Non-pigmented ciliary epithelial cell (primary cell): ENCODE results near the gene BASP1.
"Not testable (repeated sequence)": the region's sequence is repeated elsewhere in the genome, so short reads cannot be mapped to it uniquely, and the experiment has no call there.

Experiments used
- DNase-seq: peaks from one replicate; pipeline ENCODE4 v3.0.0-alpha.2; 2010; ENCODE audit warnings: low read depth

The BASP1 gene

DNA sequence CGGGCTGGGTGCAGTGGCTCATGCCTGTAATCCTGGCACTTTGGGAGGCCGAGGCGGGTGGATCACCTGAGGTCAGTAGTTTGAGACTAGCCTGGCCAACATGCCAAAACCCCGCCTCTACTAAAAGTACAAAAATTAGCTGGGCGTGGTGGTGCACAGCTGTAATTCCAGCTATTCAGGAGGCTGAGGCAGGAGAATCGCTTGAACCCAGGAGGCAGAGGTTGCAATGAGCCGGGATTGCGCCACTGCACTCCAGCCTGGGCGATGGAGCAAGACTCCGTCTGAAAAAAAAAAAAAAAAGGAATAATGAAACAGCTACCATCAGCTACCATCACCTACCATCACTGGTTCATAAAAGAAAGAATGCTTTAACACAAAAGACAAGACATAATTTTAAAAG lies 25.9 kb upstream of the BASP1 start:
- not testable (repeated sequence) for DNase-seq

- no peak for DNase-seq
Measured at GRCh38 chr5:17192191-17192590, 25.2 kb upstream of the BASP1 start.

DNA sequence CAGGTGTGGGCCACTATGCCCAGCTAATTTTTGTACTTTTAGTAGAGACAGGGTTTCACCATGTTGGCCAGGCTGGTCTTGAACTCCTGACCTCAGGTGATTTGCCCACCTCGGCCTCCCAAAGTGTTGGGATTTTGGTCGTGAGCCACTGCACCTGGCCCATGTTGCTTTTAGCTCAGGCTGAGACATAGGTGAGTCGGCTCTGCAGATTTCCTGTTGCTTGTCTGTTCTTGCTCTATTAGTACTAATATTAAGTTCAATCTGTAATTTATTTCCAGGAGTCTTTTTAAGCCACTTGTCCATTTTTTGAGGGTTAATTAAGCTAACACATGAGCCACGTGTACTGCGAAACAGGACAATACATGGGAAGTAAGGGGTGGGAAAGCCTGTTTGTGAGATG lies 21.4 kb upstream of the BASP1 start:
- DNase-seq = no peak

- DNase-seq = no peak
Measured at GRCh38 chr5:17196697-17197096, 20.7 kb upstream of the BASP1 start.

DNA sequence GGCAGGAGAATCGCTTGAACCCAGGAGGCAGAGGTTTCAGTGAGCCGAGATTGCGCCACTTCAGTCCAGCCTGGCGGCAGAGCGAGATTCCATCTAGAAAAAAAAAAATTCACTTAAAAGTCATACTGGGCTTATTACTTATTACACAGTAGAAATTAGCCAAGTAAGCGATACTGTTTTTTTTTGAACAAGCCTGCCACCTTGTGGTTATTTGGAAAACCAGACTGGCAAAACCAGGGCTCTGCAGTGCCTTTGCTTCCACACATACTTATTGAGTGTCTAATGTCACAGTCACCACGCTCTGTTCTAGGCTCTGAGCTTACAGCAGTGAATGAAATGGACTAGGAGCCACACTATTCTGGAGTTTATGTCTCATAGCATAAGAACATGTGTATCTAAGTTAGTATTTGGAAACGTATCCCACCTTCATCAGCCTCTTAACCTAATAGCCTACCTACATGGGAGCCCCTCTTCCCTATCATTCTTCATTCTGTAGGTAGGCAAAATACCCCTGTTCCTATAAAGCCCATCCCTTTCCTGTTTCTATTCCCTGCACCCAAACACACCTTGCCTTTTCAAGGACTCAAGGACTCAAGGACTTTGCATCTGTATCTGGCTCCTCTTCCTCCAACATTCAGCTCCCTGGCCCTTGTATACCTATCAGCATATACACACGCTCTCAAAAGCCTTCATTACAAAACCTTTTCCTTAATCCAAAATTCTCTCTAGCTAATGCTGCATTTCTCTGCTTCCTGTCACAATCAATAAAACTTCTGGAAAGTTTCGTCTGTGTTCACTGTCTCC lies 13.9 kb upstream of the BASP1 start:
- DNase-seq = no peak

DNA sequence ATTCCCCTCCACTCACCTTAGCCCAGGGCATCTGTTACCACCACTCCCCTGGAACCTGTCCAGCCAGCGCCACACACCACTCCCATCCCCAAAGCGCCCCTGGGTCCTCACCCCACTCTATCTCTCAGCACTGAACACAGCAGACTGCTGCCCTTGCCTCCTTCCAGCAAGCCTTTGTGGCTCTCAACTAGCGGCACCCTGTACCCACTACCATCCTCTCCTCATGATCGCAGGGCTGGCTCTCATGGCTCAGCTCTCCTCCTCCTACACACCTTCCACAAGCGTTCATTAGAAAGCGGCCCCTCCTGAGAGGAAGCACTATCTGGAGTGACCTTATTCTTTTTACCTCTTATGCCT lies 13.3 kb upstream of the BASP1 start:
- no peak for DNase-seq

DNA sequence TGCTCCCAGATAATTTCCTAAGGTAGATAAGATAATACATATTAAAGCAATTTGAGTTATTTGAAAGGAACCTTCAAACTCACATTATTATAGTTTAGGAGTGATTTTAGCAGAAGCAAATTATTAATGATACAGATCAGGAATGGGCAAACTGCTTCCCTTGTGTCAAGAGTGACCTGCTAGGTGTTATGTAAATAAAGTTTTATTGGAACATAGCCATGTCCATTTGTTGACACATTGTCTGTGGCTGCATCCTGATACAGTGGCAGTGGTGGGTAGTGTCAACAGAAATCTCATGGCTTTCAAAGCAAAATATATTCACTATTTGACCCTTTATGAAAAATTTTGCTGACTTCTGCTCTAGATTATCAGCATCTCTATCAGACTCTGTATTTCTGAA lies 11.4 kb upstream of the BASP1 start:
- DNase-seq = no peak

DNA sequence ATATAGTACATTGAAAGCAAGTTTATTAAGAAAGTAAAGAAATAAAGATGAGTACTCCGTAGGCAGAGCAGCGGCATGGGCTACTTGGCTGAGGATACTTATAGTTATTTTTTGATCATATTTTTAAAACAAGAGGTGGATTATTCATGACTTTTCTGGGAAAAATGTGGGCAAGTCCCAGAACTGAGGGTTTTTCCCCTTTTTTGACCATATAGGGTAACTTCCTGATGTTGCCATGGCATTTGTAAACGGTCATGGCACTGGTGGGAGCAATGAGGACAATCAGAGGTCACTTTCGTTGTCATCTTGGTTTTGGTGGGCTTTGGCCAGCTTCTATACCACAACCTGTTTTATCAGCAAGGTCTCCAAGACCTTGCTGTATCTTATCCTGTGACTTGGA lies 5.2 kb upstream of the BASP1 start:
- DNase-seq = no peak

GRCh38 chr5:17212996-17213395 lies 4.4 kb upstream of the BASP1 start:
- no peak for DNase-seq

GRCh38 chr5:17213938-17214337 lies 3.5 kb upstream of the BASP1 start:
- no peak for DNase-seq

DNA sequence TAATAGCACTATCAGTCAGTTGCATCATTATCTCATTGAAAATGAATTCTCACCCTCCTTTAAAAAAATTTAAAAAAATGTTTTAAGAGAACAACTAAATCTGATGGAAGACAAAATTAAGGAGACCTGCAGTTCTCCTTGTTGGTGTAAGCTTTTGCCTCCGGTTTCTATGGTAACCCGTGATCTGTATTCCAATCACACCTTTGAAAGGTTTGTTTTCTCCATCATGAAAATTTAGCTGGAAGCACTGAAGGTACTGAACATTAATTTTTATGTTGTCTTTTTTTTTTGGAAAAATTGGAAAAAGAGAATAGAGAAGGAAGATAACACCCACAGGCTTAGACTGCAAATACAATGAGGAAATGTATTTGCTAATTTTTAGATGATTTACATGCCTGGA lies 2.5 kb upstream of the BASP1 start:
- DNase-seq = no peak

GRCh38 chr5:17215361-17215760 lies 2.1 kb upstream of the BASP1 start:
- no peak for DNase-seq

DNA sequence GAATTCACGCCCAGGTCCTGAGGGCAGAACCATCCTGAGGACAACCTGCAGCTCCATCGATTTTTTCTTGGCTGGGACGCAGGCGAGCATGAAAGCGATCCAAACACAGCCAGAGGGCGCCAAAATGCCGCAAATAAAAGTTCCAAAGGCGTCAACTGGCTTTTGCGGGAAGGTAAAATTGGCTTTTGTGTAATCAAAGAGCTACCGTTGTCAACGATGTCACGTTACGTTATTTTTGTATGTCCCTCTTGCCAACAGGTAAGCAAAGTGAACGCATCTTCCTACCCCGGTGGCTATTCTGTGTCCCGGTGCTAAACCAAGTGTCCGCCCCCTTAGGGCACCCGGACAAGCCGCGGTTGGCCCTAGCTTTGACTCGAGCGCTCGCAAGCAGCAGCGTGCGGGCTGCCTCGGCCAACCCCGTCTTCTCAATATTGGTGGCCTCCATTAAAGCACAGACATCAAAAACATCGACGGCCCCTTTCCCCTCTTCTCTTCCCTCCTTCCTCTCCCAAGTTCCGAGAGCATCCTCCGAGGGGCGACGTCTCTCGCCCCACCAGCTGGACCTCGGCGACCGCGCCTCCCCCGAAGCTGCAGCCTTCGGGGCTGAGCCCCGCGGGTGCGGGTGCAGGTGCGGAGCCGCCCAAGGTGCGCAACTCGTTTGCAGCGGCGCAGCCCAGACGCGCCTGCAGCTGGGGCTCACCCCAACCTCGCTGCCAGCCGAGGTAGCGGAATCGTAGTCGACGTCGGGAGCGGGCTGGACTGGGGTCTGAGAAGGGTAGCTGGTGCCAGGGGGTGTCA lies 1.1 kb upstream of the BASP1 start:
- no peak for DNase-seq

DNA sequence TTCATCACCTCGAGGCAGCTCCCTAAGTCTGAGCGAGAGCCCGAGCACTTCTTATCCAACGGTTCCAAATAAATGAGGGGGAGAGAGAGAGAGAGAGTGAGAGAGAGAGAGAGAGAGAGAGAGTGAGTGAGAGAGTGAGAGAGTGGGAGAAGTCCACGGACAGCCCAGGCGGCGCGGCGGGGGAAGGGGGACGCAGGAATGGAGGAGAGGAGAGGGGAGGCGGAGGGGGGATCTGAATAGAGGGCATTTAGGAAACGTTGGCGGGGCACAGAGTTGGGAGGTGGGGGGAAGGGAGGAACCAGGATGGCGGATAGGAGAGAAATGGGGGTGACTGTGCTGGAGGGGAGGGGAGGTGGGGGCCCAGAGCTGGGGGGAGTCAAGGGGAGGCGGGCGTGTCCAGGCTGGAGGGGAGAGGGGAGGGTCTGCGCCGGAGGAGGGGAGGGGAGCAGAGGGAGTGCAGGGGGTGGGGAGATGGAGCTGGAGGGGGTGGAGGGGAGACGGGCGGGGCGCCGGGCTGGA lies 398 bp upstream of the BASP1 start:
- DNase-seq = no peak

GRCh38 chr5:17218353-17219005 lies 1.0 kb downstream of the BASP1 start:
- DNase-seq = no peak

DNA sequence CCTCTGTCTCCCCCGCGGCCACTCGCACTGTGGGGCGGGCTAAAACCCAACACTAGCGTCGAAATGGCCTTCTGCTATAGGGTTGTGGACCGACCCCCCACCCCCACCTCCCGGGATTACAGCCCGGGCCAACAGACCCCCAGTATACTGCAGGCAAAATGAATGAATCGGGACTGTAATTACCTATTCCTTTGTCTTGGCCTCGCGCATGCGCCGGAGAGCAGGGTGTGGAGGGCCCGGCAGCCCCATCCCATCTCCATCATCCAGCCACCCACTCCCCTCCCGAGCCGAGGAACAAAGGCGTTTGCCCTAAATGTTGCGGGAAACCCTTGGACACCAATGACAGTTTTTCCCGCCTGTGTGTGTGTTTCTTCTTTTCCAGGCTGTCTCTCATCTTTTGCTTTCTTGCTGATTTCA lies 1.6 kb downstream of the BASP1 start:
- no peak for DNase-seq

GRCh38 chr5:17219469-17219868 lies 2.0 kb downstream of the BASP1 start:
- DNase-seq = no peak

DNA sequence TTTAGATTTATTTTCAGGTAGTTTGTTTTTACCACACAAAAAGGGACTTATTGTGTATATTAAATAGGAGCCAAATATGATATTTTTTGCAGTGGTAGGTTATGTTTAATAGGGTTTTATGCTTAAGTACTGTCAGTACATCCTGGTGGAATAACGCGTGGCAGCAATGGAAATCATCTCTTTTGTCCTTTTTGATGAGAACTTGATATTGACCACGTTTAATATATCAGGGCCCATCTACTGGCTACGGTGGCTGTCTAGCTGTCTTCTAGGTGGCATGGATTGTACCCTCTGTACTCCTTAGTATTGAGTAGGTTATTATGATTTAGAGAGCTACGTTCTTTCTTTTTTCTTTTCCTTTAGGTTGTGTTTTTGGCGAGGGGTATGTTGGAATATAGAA lies 2.6 kb downstream of the BASP1 start:
- DNase-seq = no peak

- no peak for DNase-seq
Measured at GRCh38 chr5:17220469-17220868, 3.0 kb downstream of the BASP1 start.

GRCh38 chr5:17221843-17222636 lies 4.6 kb downstream of the BASP1 start:
- DNase-seq = no peak

DNA sequence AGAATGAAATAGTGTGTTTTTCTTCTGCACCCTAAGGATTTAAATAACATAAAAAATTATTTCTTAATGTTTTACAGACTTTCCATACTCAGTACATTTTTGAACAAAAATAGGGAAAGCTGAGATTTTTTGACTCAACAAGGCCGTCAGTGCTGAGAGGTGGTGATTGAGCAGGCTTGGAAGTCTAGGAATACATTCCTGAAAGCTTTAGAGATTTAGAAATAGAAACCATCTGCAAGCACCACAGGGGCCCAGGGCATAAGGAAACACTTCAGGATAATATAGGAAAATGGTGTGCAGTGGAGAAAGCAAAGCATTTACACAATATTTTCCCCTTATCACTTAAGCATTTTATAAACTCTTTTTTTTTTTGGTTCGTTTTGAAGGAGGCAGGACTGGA lies 5.2 kb downstream of the BASP1 start:
- DNase-seq = no peak
